H1 (cell line): ENCODE measurements around the gene ASMT. TPM values are rescaled to one million over a fixed set of nuclear protein-coding genes. Genes with fewer than 3 reads are reported as not detected.

Experiments used
- ATF2 ChIP-seq: IDR thresholded peaks from 2 replicates; pipeline ENCODE4 v1.6.1; 2012; ENCODE audit warnings: low read length, inconsistent platforms
- CBX8 ChIP-seq: fragments of 300-800, 300-1000 bp; sonication (generic); IDR thresholded peaks from 2 replicates; pipeline ENCODE4 v1.7.1; 2016; ENCODE audit warnings: low read depth, low read length, borderline replicate concordance
- KDM4A ChIP-seq: IDR thresholded peaks from one replicate; pipeline ENCODE4 v1.7.1; 2012; ENCODE audit warnings: low read depth, mild to moderate bottlenecking, moderate library complexity, low read length, inconsistent platforms; ENCODE audit not compliant: severe bottlenecking
- RXRA ChIP-seq: IDR thresholded peaks from 2 replicates; pipeline ENCODE4 v1.6.1; 2011; ENCODE audit warnings: low read depth, mild to moderate bottlenecking, low read length, moderate library complexity; ENCODE audit not compliant: insufficient read depth
- TAF1 ChIP-seq: IDR thresholded peaks from 2 replicates; pipeline ENCODE4 v1.6.1; 2011; ENCODE audit warnings: mild to moderate bottlenecking, low read depth, low read length
- polyA plus RNA-seq, 7 experiments: library from polyadenylated mRNA; depleted of rRNA in 3 of 7; stranded (reverse) in 5 of 7; unstranded in 2 of 7; fragments of >200 nt in 5 of 7; fragments of 200-250 nt in 2 of 7; gene quantifications; 1 replicate in 5 of 7; 2 replicates in 1 of 7; 4 replicates in 1 of 7; pipeline versions ENCODE4 v1.2.1 to v1.2.3, GENCODE V29; 2011 to 2013; ENCODE audit warnings: missing spikeins in 2 of 7, mixed read lengths in 2 of 7
- total RNA-seq: library from RNA; stranded (reverse); fragmentation: NEBNext Ultra II Directional; extraction: Animal tissue kit (Norgen Biotek cat#: 25700); gene quantifications from 2 replicates; pipeline ENCODE4 v1.2.1, GENCODE V29; 2021

ASMT gene
- total and polyA plus RNA-seq, 2 of the 8 experiments (the other 6 are each of a cell fraction or from before 2014, with no cell fraction given) = 1.5 to 3.1 TPM

GRCh38 chrX:1661048-1661921 lies 46.4 kb downstream of the ASMT start (continued):
- TF ChIP-seq ATF2 = peak; percentile 83; the same call in 1 of the 2 replicates
- no peak for TF ChIP-seq KDM4A
- TF ChIP-seq RXRA = no peak
- TF ChIP-seq CBX8 = no peak
- TF ChIP-seq TAF1 = peak; percentile 52; the same call in 1 of the 2 replicates
- TF ChIP-seq, all 59 proteins: peak for 8
